ENCODE results near the gene TAX1BP1. TPM values are rescaled to one million over a fixed set of nuclear protein-coding genes. Genes with fewer than 3 reads are reported as not detected.
A peak's percentile ranks its signal among the peaks of the same experiment; 100 is the strongest.

Gene TAX1BP1
- total RNA-seq, 2 experiments from 2014 or later = 27.9 to 49.7 TPM

DNA sequence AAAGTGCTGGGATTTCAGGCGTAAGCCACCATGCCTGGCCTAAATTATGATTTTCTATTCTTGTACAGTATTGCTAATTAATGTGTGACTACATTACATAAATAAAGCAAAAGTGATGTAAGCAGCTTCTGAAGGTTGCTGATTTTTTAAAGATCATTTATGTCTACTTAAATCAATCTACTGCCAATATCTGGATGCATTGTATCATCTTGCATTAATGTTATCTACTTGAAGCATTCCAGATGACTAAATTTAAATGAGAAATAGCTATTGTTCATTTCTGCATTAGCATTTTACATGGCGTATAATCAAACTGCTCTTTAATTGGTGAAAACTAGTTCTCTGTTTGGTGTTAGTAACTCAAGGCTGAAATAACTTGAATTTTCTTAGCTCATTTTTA lies 40.2 kb upstream of the TAX1BP1 start:
- Histone ChIP-seq H3K9me3 (ENCODE audit: low read length) (no peaks in the 10 kb centered on the region), H3K4me3 (ENCODE audit: low read depth, low read length, poor library complexity, severe bottlenecking) (no peak overlapping the region), H3K36me3 (ENCODE audit: insufficient read depth, low read length) (no peaks in the 10 kb centered on the region), H3K9me2 (ENCODE audit: insufficient read depth, low read length) (no peaks in the 10 kb centered on the region), H3K4me2 (ENCODE audit: low read length) (no peak overlapping the region), H3K27ac (ENCODE audit: low read depth, low read length, poor library complexity, severe bottlenecking) (no peak overlapping the region), H2AFZ (ENCODE audit: low read length) (no peak overlapping the region), H4K20me1 (ENCODE audit: insufficient read depth, low read length) (no peaks in the 10 kb centered on the region), H3K4me1 (ENCODE audit: insufficient read depth, low read length, poor library complexity, severe bottlenecking) (peaks cover 14% of the 10 kb centered on the region), H3K79me2 (ENCODE audit: insufficient read depth, low read depth, low read length) (no peaks in the 10 kb centered on the region)
- POLR2A ChIA-PET = interaction anchor here (0.5 to 0.9 kb wide), 2 partner anchors 17 to 62 kb away, joined by 3 read pairs; no protein-coding TSS in a partner anchor
- CTCF ChIA-PET (ENCODE audit: unreplicated experiment) = no interaction called here
- no TSS peak for BruUV-seq (replicated peaks)
- no peak for DNase-seq (ENCODE audit: low spot score)
- TF ChIP-seq EZH2phosphoT487 (IDR thresholded peaks at IDR 0.05; ENCODE audit: borderline replicate concordance, low read depth, low read length) (no peak), CTCF (conservative IDR thresholded peaks at IDR 0.05; ENCODE audit: low read length) (no peak)
- intact Hi-C loops (cut with micrococcal nuclease; ENCODE audit: unreplicated experiment) = no loop called here

DNA sequence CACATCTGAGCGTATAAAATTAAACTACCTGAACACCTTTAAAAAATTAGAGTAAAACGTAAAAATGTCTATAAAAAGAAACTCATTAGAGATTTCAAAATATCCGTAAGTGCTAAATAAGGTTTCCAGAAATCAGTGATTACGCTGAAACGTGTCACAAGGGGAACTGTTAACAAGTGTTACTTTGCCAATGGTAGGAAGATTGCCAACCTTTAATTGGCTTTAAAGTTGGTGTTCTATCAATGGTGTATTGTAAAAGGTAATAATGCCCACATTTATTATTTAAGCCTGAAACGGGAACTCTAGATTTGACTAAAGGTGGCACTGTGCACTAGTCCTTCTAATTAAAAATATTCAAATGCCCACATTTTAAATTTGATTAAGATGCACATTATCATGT lies 39.5 kb upstream of the TAX1BP1 start:
- Histone ChIP-seq H3K9me2 (ENCODE audit: insufficient read depth, low read length) (no peaks in the 10 kb centered on the region), H3K4me3 (ENCODE audit: low read depth, low read length, poor library complexity, severe bottlenecking) (no peak overlapping the region), H2AFZ (ENCODE audit: low read length) (no peak overlapping the region), H3K4me1 (ENCODE audit: insufficient read depth, low read length, poor library complexity, severe bottlenecking) (peaks cover 14% of the 10 kb centered on the region), H3K27ac (ENCODE audit: low read depth, low read length, poor library complexity, severe bottlenecking) (no peak overlapping the region), H3K36me3 (ENCODE audit: insufficient read depth, low read length) (no peaks in the 10 kb centered on the region), H3K9me3 (ENCODE audit: low read length) (no peaks in the 10 kb centered on the region), H3K79me2 (ENCODE audit: insufficient read depth, low read depth, low read length) (no peaks in the 10 kb centered on the region), H3K4me2 (ENCODE audit: low read length) (no peak overlapping the region), H4K20me1 (ENCODE audit: insufficient read depth, low read length) (no peaks in the 10 kb centered on the region)
- POLR2A ChIA-PET = interaction anchor here (0.5 to 0.7 kb wide), 2 partner anchors 63 to 211 kb away, joined by 3 to 5 read pairs; no protein-coding TSS in a partner anchor
- no TSS peak for BruUV-seq (replicated peaks)
- CTCF ChIA-PET (ENCODE audit: unreplicated experiment) = no interaction called here
- intact Hi-C loops (cut with micrococcal nuclease; ENCODE audit: unreplicated experiment) = no loop called here
- TF ChIP-seq EZH2phosphoT487 (IDR thresholded peaks at IDR 0.05; ENCODE audit: borderline replicate concordance, low read depth, low read length) (no peak), CTCF (conservative IDR thresholded peaks at IDR 0.05; ENCODE audit: low read length) (peak; percentile 14; the same call in 1 of the 2 replicates)
- DNase-seq (ENCODE audit: low spot score) = no peak

GRCh38 chr7:27703181-27703580 lies 36.8 kb upstream of the TAX1BP1 start:
- intact Hi-C loops (cut with micrococcal nuclease; ENCODE audit: unreplicated experiment) = no loop called here
- BruUV-seq (replicated peaks) = no TSS peak
- CTCF ChIA-PET (ENCODE audit: unreplicated experiment) = no interaction called here

More at GRCh38 chr7:27703181-27703580, 36.8 kb upstream of the TAX1BP1 start:
- no peak overlapping the region for H3K4me3 ChIP-seq (ENCODE audit: low read depth, low read length, poor library complexity, severe bottlenecking)
- DNase-seq (ENCODE audit: low spot score) = no peak
- no peak overlapping the region for H2AFZ ChIP-seq (ENCODE audit: low read length)
- no peaks in the 10 kb centered on the region for H3K36me3 ChIP-seq (ENCODE audit: insufficient read depth, low read length)
- no peak overlapping the region for H3K27ac ChIP-seq (ENCODE audit: low read depth, low read length, poor library complexity, severe bottlenecking)
- peaks cover 6% of the 10 kb centered on the region for H3K4me1 ChIP-seq (ENCODE audit: insufficient read depth, low read length, poor library complexity, severe bottlenecking)
- no peaks in the 10 kb centered on the region for H3K9me3 ChIP-seq (ENCODE audit: low read length)
- no peaks in the 10 kb centered on the region for H4K20me1 ChIP-seq (ENCODE audit: insufficient read depth, low read length)
- H3K4me2 ChIP-seq (ENCODE audit: low read length) = no peak overlapping the region
- no peak for TF ChIP-seq CTCF (conservative IDR thresholded peaks at IDR 0.05; ENCODE audit: low read length)
- no peak for TF ChIP-seq EZH2phosphoT487 (IDR thresholded peaks at IDR 0.05; ENCODE audit: borderline replicate concordance, low read depth, low read length)
- H3K79me2 ChIP-seq (ENCODE audit: insufficient read depth, low read depth, low read length) = no peaks in the 10 kb centered on the region
- no peaks in the 10 kb centered on the region for H3K9me2 ChIP-seq (ENCODE audit: insufficient read depth, low read length)
- POLR2A ChIA-PET = no interaction called here

All from OCI-LY7 (cell line).